CD4-positive, alpha-beta T cell treated with Interleukin-17A for 1 hour (primary cell): Measurements from ENCODE around the gene ZC3H12D.

Experiments used
- DNase-seq: peaks from one replicate; pipeline ENCODE4 v3.0.0-alpha.2; 2020

The ZC3H12D gene

DNA sequence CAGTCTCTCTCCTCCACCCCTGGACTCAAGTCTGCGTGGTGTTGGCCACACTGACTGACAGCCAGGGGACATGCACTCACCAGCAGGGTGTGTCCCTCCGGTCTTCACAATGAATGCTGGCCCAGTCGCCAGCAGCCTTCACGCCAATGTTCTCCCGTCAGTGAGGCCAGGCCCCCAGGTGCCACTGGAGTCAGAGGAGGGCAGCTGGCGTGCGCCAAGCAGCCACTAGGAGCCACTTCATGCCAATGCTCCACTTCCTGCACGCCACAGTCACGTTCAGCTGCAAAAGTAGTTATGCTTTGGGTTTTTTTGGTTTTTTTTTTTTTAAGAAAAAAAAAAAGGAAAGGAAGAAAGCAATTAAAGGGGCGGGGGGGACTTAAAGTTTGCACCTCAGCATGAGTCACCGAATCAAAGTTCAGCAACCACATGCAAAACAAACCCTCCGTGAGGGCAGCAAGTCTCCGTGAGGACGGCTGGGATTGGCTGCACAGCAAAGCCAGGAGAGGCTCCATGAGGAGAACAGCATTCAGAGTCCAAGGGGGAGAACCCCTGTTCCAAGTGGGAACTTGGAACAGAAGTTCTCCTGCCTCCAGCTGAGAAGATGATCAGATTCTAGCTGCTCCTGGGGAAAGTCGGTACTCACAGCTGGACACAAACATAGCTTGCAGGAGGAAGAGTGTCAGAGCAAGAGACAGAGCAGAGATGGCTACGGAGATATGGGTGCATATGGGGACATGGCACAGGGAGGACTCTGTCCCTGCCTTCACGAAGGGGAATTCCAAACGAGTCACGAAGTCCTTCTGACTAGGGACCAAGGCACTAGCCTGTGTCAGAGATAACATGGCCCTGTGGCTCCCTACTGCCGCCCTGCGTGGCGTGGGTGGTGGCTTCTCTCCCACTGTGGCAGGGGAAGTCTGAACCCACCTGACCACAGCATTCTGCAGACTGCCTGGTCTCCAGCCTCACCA lies at the start of gene ZC3H12D:
Gene ZC3H12D, minus strand, starts transcription at position 282 of the 968 bp plus-strand sequence. CDS start 10,471 bp downstream, outside the sequence.
- peak; percentile 92 for DNase-seq

- DNase-seq, result no peak
Measured at GRCh38 chr6:149529650-149530049, 44.8 kb upstream of the ZC3H12D start.

DNA sequence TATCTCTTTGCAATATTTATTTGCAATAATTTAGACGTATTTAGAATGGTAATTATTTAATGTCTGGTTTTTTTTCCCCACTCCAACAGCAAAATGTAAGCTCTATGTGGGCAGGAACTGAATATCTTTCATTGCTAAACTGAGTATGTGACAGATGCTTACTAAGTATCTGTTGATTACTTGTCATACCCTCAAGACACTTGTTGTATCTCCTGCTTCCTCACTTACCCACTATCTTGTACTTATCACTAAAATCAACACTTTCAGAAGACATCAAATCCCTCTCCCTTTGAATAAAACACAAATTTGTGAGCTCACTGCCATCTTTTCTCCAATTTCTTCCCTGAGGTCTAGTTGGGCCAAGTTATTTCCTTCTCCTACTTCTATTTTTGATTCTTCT lies 30.7 kb upstream of the ZC3H12D start:
- DNase-seq, result no peak

GRCh38 chr6:149513915-149514314 lies 29.1 kb upstream of the ZC3H12D start:
- no peak for DNase-seq

DNA sequence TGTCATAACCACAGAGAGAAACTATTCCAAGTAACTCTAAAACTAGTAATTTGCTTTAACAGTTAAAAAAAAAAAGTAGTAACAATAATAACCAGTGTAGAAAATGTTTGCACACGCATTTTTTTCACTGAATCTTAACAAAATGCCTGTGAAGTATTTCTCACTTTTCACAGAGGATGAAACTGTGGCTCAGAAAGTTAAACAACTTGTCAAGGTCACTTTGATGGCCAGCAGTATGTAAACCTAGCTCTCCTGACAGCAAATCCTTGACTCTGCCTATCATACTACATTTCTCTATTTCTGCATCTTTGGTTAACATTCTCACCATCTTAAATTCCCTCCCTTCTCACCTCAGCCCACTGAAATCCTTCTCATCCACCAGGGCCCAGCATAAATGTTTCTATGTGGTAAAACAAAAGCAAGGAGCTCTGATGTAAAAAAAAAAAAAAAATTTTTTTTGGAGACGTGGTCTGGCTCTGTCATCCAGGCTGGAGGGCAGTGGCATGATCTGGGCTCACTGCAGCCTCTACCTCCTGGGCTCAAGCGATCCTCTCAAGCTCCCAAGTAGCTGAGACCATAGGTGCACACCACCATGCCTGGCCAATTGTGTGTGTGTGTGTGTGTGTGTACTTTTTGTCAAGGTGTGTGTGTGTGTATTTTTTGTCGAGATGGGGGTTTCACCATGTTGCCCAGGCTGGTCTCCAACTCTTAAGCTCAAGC lies 26.1 kb upstream of the ZC3H12D start:
- no peak for DNase-seq

GRCh38 chr6:149508485-149508884 lies 23.7 kb upstream of the ZC3H12D start:
- peak; percentile 89 for DNase-seq

GRCh38 chr6:149503872-149504271 lies 19.1 kb upstream of the ZC3H12D start:
- no peak for DNase-seq

DNA sequence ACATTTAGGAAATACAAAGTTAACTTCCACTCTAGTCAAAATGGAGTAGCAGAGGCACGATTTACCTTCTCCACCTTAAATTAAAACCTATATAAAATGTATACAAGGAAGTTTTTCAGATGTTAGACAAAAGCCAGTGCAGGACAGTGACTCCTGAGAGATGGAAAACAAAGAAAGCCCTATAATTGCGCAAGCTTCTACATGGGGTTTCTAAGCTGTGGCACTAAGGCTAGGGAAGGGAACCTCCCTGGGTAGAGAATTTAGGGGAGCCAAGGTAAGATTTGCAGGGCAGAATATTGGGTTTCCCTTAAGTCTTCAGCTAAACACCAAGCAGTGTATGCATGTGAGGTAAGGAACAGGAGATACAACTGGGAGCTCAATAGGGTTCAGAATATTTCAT lies 18.5 kb upstream of the ZC3H12D start:
- DNase-seq, result no peak

GRCh38 chr6:149501768-149502167 lies 17.0 kb upstream of the ZC3H12D start:
- no peak for DNase-seq

GRCh38 chr6:149501201-149501600 lies 16.4 kb upstream of the ZC3H12D start:
- no peak for DNase-seq

DNA sequence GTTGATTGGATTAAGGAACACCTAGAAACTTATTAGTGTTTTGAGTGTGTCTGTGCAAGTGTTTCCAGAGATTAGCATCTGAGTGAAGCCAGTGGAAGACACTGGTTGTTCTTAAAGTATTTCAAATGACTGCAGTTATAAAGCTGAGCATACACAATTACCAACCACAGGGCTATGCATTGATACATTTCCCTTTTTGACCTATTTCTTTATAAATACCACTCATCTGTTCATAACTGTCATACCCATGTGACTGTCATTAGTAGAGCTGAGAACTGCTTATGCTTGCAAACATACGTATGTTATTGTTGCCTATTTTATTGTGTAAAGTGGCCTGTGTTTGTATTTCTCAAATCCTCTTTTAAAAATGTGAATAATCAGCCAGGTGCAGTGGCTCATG lies 15.3 kb upstream of the ZC3H12D start:
- no peak for DNase-seq

- no peak for DNase-seq
Measured at GRCh38 chr6:149499066-149499465, 14.3 kb upstream of the ZC3H12D start.

DNA sequence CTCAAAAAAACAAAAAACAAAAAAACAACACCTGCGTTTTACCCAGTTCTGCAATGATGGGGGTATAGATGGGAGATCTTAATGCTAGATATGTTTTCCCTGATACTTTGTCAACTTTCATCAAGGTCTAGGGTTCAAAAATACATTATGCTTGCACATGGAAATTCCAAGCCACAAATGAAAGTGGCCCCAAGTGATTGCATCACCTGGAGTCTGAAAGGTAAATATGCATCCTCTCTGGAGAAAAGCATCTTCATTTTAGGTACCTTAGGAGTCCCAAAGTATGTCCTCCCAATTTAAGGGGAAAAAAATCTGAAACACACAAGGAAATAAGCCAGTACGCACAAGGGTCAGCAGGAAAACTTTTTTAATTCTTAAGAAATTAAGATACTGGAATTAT lies 12.6 kb upstream of the ZC3H12D start:
- no peak for DNase-seq

DNA sequence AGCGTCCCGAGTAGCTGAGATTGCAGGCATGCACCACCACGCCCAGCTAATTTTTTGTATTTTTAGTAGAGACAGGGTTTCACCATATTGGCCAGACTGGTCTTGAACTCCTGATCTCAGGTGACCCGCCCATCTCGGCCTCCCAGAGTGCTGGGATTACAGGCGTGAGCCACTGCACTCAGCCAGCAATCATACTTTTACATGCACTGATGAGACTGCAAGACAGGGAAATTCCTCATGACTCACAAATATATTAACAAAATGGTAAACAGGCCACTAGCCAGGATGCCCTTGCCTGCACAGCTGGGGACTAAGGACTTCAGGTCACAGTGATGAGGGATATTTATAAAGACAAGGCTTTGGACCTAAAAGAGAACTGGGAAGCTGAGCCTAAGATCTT lies 11.8 kb upstream of the ZC3H12D start:
- peak; percentile 54 for DNase-seq

DNA sequence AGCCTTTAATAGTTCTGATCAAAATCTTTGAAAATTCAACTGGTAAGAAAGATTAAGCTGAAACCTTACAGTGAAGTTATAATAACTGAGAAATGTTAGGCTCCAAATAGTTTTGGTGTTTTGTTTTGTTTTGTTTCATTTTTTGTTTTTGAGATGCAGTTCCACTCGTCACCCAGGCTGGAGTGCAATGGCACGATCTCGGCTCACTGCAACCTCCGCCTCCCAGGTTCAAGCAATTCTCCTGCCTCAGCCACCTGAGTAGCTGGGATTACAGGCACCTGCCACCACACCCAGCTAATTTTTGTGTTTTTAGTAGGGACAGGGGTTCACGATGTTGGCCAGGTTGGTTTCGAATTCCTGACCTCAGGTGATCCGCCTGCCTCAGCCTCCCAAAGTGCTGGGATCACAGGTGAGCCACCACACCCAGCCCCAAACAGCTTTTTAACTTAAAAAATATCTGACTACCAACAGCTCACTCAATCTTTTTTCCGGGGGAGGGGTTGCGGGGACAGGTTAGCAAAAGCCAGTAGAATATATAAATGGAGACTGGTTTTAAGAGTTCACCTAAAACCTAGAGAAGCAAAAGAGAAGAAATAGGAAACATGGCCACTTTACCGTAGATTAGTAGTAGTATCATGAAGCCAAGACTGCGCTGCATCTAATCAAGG lies 10.7 kb upstream of the ZC3H12D start:
- DNase-seq, result peak; percentile 72

- peak; percentile 94 for DNase-seq
Measured at GRCh38 chr6:149494810-149495209, 10.0 kb upstream of the ZC3H12D start.

GRCh38 chr6:149493761-149494320 lies 9.0 kb upstream of the ZC3H12D start:
- DNase-seq, result no peak

DNA sequence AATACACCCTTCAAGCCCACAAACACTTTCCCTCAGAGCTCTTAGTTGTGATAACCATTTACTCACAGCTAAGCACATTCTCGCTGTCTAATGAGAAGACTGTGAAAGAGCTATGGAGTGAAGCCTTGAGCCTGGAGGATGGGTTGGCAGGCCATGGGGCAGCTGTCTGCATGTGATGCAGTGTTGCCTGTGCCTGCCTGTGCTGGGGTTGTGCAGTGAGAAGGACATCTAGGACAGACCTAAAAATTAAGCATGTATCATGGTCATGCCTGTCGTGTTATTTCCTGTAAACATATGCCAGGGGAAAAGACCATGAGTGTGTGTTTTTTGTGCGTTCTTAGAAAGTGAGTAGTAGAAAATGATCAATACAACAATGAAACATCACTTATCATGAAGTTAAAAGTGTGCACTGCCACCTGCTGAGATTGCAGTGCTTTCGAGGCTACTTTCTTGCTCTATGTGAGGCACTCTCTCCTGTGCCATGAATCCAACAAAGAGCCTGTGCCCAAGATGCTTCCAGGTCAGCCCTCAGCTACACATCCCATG lies 8.1 kb upstream of the ZC3H12D start:
- DNase-seq, result peak; percentile 35

DNA sequence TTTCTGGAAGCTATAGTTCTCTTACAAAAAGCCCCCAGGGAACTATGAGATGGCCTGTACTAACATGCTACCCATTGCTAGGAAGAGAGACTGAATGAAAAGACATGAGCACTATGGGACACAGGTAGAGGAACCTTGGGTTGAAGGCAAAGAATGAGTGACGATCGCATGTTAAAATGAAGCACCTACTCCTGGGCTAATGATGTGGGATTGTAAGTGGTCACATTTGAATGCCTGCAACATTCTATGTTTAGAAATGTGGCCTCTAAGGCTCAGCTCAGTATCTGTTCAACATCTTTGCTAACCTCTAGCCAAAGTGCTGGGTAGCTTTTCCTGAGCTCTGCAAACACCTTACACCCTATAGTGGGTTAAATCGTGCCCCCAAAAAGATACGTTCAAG lies 5.2 kb upstream of the ZC3H12D start:
- DNase-seq, result no peak

GRCh38 chr6:149488815-149489214 lies 4.0 kb upstream of the ZC3H12D start:
- DNase-seq, result no peak

DNA sequence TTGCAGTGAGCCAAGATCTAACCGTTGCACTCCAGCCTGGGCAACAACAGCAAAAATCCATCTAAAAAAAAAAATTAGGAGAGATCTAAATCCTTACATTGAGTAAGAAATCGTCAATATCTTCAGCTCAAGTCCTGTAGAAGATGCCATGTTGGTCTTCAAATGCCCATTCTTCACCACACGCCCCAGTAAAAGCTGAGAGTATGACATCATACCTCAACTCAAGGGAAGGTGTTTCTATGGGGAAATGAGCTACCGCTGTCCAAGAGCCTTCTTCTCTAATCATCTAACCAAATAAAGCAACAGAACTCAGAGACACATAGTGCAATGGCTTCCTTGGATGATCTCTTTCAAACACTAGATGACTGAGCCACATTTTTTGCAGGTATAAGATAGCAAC lies 2.5 kb upstream of the ZC3H12D start:
- no peak for DNase-seq

- DNase-seq, result peak; percentile 51
Measured at GRCh38 chr6:149483849-149484655, 762 bp downstream of the ZC3H12D start.
